ENCODE data around the gene GNAT1.

DNA sequence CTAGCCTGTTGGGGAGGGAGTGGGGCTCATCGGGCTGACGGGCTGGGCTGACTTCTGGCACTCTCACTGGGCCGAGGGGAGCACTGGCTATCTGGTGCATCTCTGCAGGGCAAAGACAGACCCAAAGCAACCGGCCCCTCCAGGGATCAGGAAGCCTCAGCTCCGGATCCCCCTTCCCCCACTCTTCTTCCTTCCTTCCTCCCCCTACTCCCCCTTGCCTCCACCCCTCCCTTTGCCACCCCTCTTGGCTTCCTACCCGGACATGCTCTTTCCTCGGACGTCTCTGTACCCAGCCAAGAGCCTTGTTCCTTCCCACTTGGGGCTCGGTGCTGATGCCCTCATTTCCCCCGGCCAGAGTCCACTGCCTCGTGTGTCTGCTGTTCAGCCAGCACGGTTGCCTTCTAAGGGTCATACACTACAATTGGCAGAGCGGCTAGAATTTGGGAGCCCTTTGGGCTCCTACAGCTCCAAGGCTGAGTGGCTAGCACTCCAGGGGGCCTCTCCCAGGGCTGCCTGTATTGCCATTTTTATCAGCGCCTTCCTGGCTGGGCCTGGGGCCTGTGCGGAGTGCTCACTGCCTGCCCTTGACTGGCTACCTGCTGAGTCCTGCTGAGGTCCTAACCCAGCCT, 25.4 kb upstream of the GNAT1 start:
- TF ChIP-seq, protein P1, sequence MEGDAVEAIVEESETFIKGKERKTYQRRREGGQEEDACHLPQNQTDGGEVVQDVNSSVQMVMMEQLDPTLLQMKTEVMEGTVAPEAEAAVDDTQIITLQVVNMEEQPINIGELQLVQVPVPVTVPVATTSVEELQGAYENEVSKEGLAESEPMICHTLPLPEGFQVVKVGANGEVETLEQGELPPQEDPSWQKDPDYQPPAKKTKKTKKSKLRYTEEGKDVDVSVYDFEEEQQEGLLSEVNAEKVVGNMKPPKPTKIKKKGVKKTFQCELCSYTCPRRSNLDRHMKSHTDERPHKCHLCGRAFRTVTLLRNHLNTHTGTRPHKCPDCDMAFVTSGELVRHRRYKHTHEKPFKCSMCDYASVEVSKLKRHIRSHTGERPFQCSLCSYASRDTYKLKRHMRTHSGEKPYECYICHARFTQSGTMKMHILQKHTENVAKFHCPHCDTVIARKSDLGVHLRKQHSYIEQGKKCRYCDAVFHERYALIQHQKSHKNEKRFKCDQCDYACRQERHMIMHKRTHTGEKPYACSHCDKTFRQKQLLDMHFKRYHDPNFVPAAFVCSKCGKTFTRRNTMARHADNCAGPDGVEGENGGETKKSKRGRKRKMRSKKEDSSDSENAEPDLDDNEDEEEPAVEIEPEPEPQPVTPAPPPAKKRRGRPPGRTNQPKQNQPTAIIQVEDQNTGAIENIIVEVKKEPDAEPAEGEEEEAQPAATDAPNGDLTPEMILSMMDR (IDR thresholded peaks at IDR 0.05) = no peak
- TF ChIP-seq POLR2A (IDR thresholded peaks at IDR 0.05) = no peak
